ENCODE data around the gene CAPN5.

DNA sequence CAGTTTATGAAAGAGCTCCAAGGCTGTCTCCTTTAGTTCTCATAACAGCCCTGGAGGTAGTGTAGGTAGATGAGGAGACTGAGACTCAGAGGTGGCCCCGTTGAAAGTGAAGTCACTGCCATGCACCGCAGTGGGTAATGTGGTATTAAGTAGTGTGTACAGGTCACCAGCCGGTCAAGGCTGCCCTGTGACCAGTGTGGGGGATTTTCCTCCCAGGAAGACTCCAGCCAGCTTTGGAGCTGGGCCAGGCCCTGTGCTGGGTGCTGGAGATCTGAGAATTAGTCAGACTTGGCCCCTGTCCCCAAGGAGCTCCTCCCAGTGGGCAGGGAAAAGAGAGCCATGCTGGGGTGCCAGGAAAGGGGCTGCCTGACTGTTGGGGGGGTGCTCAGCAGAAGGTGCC lies 41.2 kb downstream of the CAPN5 start:
- no peak for TF ChIP-seq EZH2 (IDR thresholded peaks at IDR 0.05; ENCODE audit: borderline replicate concordance, low read length)
- TF ChIP-seq, protein P1, sequence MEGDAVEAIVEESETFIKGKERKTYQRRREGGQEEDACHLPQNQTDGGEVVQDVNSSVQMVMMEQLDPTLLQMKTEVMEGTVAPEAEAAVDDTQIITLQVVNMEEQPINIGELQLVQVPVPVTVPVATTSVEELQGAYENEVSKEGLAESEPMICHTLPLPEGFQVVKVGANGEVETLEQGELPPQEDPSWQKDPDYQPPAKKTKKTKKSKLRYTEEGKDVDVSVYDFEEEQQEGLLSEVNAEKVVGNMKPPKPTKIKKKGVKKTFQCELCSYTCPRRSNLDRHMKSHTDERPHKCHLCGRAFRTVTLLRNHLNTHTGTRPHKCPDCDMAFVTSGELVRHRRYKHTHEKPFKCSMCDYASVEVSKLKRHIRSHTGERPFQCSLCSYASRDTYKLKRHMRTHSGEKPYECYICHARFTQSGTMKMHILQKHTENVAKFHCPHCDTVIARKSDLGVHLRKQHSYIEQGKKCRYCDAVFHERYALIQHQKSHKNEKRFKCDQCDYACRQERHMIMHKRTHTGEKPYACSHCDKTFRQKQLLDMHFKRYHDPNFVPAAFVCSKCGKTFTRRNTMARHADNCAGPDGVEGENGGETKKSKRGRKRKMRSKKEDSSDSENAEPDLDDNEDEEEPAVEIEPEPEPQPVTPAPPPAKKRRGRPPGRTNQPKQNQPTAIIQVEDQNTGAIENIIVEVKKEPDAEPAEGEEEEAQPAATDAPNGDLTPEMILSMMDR (IDR thresholded peaks at IDR 0.05; ENCODE audit: low read length), result no peak
